HG02623 (cell line): ENCODE data around the gene CIAO2B.

Experiments used
- ATAC-seq: cut with Tn5 transposase; IDR thresholded peaks from one replicate; pipeline ENCODE4 v1.9.1; 2021; ENCODE audit warnings: moderate library complexity; ENCODE audit not compliant: unreplicated experiment

Gene CIAO2B

GRCh38 chr16:66920924-66921680 is 13.1 kb downstream of the CIAO2B start:
- ATAC-seq, result no peak

- ATAC-seq, result no peak
Measured at GRCh38 chr16:66920299-66920590, 14.0 kb downstream of the CIAO2B start.

- no peak for ATAC-seq
Measured at GRCh38 chr16:66919569-66920298, 14.5 kb downstream of the CIAO2B start.

GRCh38 chr16:66918803-66919568 is 15.2 kb downstream of the CIAO2B start, which contains the start of gene CDH16:
Gene CDH16, minus strand, starts transcription at chr16:66918885. Its CDS starts 820 bp downstream, at chr16:66918065.
- ATAC-seq, result no peak

GRCh38 chr16:66918355-66918754 is 15.8 kb downstream of the CIAO2B start:
- ATAC-seq, result no peak

- no peak for ATAC-seq
Measured at GRCh38 chr16:66917741-66918140, 16.5 kb downstream of the CIAO2B start.

GRCh38 chr16:66916518-66916917 is 17.7 kb downstream of the CIAO2B start:
- ATAC-seq, result no peak

GRCh38 chr16:66915041-66915440 is 19.2 kb downstream of the CIAO2B start:
- no peak for ATAC-seq

- ATAC-seq, result no peak
Measured at GRCh38 chr16:66914541-66914940, 19.7 kb downstream of the CIAO2B start.

- no peak for ATAC-seq
Measured at GRCh38 chr16:66913711-66914110, 20.5 kb downstream of the CIAO2B start.

- ATAC-seq, result no peak
Measured at GRCh38 chr16:66913081-66913480, 21.1 kb downstream of the CIAO2B start.

GRCh38 chr16:66911801-66912200 is 22.4 kb downstream of the CIAO2B start:
- ATAC-seq, result no peak

- no peak for ATAC-seq
Measured at GRCh38 chr16:66911112-66911511, 23.1 kb downstream of the CIAO2B start.

- ATAC-seq, result no peak
Measured at GRCh38 chr16:66910175-66910940, 23.8 kb downstream of the CIAO2B start.

GRCh38 chr16:66908762-66909559 is 25.2 kb downstream of the CIAO2B start:
- ATAC-seq, result no peak

- ATAC-seq, result no peak
Measured at GRCh38 chr16:66908116-66908515, 26.1 kb downstream of the CIAO2B start.

GRCh38 chr16:66906916-66907836 is 27.0 kb downstream of the CIAO2B start:
- ATAC-seq, result no peak

GRCh38 chr16:66905633-66906539 is 28.3 kb downstream of the CIAO2B start:
- no peak for ATAC-seq
